Ovary (tissue), 9 donors: Measurements from ENCODE around the gene CDC40. TPM values are rescaled to one million over a fixed set of nuclear protein-coding genes. Genes with fewer than 3 reads are reported as not detected.

Experiments
- DNase-seq, 5 donors: peaks; one replicate each; pipeline ENCODE4 v3.0.0-alpha.2; 2019 to 2020
- H3K27ac ChIP-seq, 2 donors: fragments of 200-600 bp; one replicate each; pipeline versions ENCODE4 v1.5.1 to v1.8.0; 2019 to 2022
- H3K27me3 ChIP-seq: fragments of 200-600 bp; one replicate; pipeline ENCODE4 v1.8.0; 2022
- H3K36me3 ChIP-seq: fragments of 200-600 bp; sonication (generic); one replicate; pipeline ENCODE4 v1.5.1; 2019
- H3K4me1 ChIP-seq: one replicate; pipeline ENCODE4 v1.8.1; 2013; ENCODE audit warnings: mild to moderate bottlenecking, moderate library complexity; ENCODE audit not compliant: insufficient read depth
- H3K4me3 ChIP-seq: fragments of 200-600 bp; sonication (generic); one replicate; pipeline ENCODE4 v1.5.1; 2017
- H3K9me3 ChIP-seq, 2 donors: fragments of 200-600 bp in 1 of 2; sonication (generic) in 1 of 2; one replicate each; pipeline versions ENCODE4 v1.5.1 to v1.8.1; 2013 to 2019; ENCODE audit warnings: mild to moderate bottlenecking in 1 of 2, moderate library complexity in 1 of 2
- EP300 ChIP-seq: sonication (generic); formaldehyde crosslinking; IDR thresholded peaks from one replicate; pipeline ENCODE4 v1.6.1; 2017; ENCODE audit warnings: antibody characterized with exemption
- POLR2A ChIP-seq: fragments of 450-650 bp; IDR thresholded peaks from one replicate; pipeline ENCODE4 v1.6.1; 2017; ENCODE audit warnings: antibody characterized with exemption, mild to moderate bottlenecking, moderate library complexity
- WGBS, 3 donors: extraction: QIAGEN DNeasy Blood & Tissue Kit in 1 of 3; methylation state at CpG; one replicate each; pipeline versions ENCODE4 v1.1.5 to v1.1.7; 2013 to 2017; 5-methylcytosine and 5-hydroxymethylcytosine counted together
- intact Hi-C, 4 donors: fragments of 100-400 bp; cut with DNase I; formaldehyde crosslinking; loops; one replicate each; pipeline versions ENCODE4 v1.11.0 to v1.15.1; 2022 to 2023
- polyA plus RNA-seq, 2 donors: library from polyadenylated mRNA; stranded (reverse); fragments of 200-250 nt in 1 of 2; fragments of 350-450 nt in 1 of 2; fragmentation: Illumina TruSeq in 1 of 2; extraction: RNeasy Lipid Tissue Mini Kit (QIAGEN cat#74804) in 1 of 2; gene quantifications; one replicate each; pipeline ENCODE4 v1.2.3, GENCODE V29; 2013 to 2014
- total RNA-seq, 7 donors: library from RNA; depleted of rRNA in 2 of 7; stranded (reverse); fragments of >200 nt in 2 of 7; fragmentation: NEBNext Ultra II Directional in 3 of 7; extraction: Animal tissue kit (Norgen Biotek cat#: 25700) in 3 of 7; gene quantifications; one replicate each; pipeline versions ENCODE4 v1.1.0 to v1.2.4, GENCODE V29; 2016 to 2023
- TF ChIP-seq, protein P1 (sequence below), 3 donors: fragments of 450-650 bp in 2 of 3; fragments of 200-600 bp in 1 of 3; IDR thresholded peaks; one replicate each; pipeline versions ENCODE4 v1.5.1 to v1.8.0; 2016 to 2022; ENCODE audit warnings: antibody characterized with exemption in 3 of 3, mild to moderate bottlenecking in 1 of 3
- donor health status: DM: no; HTN: no; CAD: no; lungs with moderate emphysema.
- donor health status: DM: no; HTN: no; CAD: no.
- donor health status: Bipolar disorder and iron deficiency.
- donor health status: DM: yes; HTN: yes; CAD: no.
- donor health status: DM: no; HTN: no; CAD: no.
- donor health status: DM: yes; HTN: yes; CAD: no.

The CDC40 gene
- total and polyA plus RNA-seq, 9 donors: 12.6 to 23.9 (median 19.6) TPM

DNA sequence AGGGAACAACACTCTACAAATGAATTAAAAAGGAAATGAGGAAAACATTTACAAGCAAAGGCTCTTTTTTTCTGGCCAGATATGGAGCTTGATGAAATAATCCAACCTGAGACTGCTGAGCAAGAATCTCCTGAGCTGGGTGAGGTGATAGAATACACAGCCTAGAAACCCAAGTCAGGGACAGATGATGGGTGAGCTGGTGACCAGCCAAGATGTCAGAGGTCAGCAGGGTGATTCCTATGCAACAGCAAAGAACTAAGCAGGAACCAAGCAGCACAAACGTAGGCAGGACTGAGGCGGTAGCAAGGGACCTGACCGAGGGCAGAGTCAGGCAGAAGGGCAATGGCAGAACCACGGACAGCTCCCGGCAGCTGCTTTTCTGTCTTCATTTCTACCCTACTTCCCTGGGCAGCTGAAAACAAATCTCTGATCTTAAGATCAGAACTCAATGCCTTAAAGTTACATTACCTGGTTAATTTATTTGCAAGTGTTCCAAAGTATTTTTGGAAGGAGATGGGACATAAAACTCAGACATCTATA is 75.1 kb downstream of the CDC40 start:
- TF ChIP-seq POLR2A: no peak
- TF ChIP-seq EP300: no peak
- TF ChIP-seq, protein P1, sequence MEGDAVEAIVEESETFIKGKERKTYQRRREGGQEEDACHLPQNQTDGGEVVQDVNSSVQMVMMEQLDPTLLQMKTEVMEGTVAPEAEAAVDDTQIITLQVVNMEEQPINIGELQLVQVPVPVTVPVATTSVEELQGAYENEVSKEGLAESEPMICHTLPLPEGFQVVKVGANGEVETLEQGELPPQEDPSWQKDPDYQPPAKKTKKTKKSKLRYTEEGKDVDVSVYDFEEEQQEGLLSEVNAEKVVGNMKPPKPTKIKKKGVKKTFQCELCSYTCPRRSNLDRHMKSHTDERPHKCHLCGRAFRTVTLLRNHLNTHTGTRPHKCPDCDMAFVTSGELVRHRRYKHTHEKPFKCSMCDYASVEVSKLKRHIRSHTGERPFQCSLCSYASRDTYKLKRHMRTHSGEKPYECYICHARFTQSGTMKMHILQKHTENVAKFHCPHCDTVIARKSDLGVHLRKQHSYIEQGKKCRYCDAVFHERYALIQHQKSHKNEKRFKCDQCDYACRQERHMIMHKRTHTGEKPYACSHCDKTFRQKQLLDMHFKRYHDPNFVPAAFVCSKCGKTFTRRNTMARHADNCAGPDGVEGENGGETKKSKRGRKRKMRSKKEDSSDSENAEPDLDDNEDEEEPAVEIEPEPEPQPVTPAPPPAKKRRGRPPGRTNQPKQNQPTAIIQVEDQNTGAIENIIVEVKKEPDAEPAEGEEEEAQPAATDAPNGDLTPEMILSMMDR (IDR thresholded peaks at IDR 0.05): no peak
- DNase-seq: peak in 2 of 5 donors; percentile 18 to 34
- intact Hi-C loops: no loop called here
- Histone ChIP-seq H3K4me1 (no peaks in the 10 kb centered on the region), H3K36me3 (no peaks in the 10 kb centered on the region), H3K9me3 (no peaks in the 10 kb centered on the region), H3K27me3 (no peaks in the 10 kb centered on the region), H3K4me3 (no peak overlapping the region), H3K27ac (no peak overlapping the region)
- 10 to 32% (median 24%) methylated on average over 5 of the region's 5 CpGs for WGBS, 3 donors

DNA sequence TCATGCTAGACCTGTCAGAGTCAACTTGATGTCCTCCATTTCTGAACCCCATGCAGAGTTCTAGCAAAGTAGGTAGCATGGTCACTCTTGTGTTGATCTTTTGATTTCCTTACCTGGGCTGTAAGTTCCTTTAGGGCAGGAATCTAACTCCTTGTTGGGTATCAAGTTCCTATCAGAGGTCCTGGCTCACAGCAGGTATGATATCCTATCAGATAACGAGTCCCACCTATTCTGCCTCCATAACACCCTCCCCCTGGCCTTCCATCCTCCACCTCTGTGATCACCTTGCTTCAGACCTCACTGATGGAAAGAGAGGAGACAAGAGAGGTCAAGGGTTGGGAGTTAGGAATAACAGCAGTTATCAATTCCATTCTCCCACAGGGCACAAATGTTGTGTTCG is 76.1 kb downstream of the CDC40 start:
- no peak for DNase-seq
- no peaks in the 10 kb centered on the region for H3K9me3 ChIP-seq
- H3K4me3 ChIP-seq: no peak overlapping the region
- WGBS, 3 donors: 93 to 94% (median 93%) methylated on average over 2 of the region's 2 CpGs
- intact Hi-C loops: no loop called here
- TF ChIP-seq EP300: no peak
- TF ChIP-seq, protein P1 (IDR thresholded peaks at IDR 0.05): no peak
- TF ChIP-seq POLR2A: no peak
- H3K4me1 ChIP-seq: no peaks in the 10 kb centered on the region
- H3K27me3 ChIP-seq: no peaks in the 10 kb centered on the region
- no peak overlapping the region for H3K27ac ChIP-seq
- H3K36me3 ChIP-seq: no peaks in the 10 kb centered on the region

DNA sequence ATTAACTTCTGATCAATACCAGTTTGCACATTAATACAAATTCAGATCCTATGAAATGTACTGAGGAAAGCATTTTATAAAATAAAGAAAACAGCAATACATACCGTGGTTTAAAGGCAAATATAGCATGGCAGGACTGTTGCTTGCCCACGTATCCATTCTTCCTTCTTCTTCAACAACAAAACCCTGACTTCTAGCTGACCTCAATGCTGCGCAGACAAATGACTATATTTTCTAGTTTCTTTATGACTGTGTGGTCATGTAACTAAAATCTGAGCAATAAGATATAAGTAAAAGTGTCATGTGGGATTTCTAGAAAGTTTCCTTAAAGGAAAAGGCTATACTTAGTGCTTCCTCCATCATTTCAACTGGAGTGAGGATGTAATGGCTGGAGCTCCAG is 85.0 kb downstream of the CDC40 start:
- DNase-seq: no peak
- Histone ChIP-seq H3K27ac (no peak overlapping the region), H3K4me3 (no peak overlapping the region), H3K9me3 (no peaks in the 10 kb centered on the region), H3K27me3 (no peaks in the 10 kb centered on the region), H3K4me1 (no peaks in the 10 kb centered on the region), H3K36me3 (no peaks in the 10 kb centered on the region)
- intact Hi-C loops: no loop called here
- TF ChIP-seq EP300 (no peak), POLR2A (no peak)
- TF ChIP-seq, protein P1 (IDR thresholded peaks at IDR 0.05): no peak
- 95 to 97% (median 96%) methylated on average over 3 of the region's 3 CpGs for WGBS, 3 donors

DNA sequence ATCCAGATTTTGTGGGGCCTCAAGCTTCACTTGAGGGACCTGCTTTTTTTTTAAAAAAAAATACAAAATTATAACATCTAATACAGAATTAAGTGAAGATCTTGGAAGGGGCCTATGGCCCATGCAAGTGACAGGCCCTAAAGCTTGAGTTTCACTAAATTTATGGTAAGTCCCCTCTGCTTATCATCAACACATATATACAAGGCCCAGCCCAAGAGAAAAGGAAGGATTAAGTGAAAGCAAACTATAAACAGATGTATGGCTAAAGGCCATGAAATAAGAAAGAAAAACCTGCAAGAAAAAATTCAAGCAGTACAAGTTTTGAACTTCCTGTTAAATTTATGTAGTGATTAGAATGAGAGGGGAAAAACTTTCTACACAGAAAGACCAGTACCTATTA is 86.8 kb downstream of the CDC40 start:
- H3K36me3 ChIP-seq: no peaks in the 10 kb centered on the region
- no peaks in the 10 kb centered on the region for H3K27me3 ChIP-seq
- no peaks in the 10 kb centered on the region for H3K4me1 ChIP-seq
- H3K27ac ChIP-seq: no peak overlapping the region
- TF ChIP-seq, protein P1 (IDR thresholded peaks at IDR 0.05): no peak
- TF ChIP-seq EP300: no peak
- TF ChIP-seq POLR2A: no peak
- H3K9me3 ChIP-seq: no peaks in the 10 kb centered on the region
- intact Hi-C loops: no loop called here
- no peak overlapping the region for H3K4me3 ChIP-seq
- no peak for DNase-seq
